ENCODE results near the gene AOPEP. TPM values are rescaled to one million over a fixed set of nuclear protein-coding genes. Genes with fewer than 3 reads are reported as not detected.

AOPEP gene
- total and polyA plus RNA-seq, 9 of the 15 experiments (the other 6 are each of a cell fraction or from before 2014, with no cell fraction given) = 4.5 to 19.3 (median 13.5) TPM

DNA sequence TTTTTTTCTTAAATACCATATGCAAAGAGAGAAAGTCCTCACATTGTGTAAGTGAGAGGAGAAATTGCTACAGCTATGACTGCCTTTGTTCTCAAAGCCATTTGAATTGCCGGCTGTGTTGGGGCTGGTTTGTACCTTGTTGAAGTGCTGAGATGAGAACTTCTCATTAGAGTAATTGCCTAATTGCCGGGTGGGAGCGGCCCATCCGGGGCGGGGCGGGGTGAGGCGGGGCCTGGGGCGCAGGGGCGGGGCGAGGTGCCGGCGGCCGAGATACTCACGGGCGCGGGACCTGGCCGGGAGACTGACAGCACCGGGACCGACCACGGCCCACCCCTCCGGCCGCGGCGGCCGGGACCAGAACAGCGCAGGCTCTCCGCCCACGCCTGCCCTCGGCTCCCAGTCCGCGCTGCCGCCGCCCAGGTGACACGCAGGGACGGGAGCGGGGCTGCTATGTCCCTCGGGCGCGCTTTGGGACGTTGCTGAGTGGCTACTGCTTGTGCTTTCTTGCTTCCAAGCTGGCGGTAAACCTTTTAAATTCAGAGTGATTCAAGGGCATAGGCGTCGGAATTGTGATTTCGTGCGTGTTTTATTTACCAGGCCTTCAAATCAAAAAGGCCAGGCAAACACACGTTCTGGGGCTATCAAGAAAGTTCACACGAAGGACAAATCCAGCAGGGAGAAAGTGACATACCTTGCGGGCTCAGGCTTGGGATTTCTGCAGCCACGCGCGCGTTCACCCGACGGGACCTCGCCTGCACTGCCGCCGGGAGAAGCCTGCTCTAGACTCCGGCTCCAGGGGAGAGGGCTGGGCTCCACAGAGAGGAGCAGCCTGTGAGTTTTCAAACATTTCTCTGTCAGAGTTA, 322.0 kb downstream of the AOPEP start (continued):
- no peak for TF ChIP-seq SETDB1 (IDR thresholded peaks at IDR 0.05; ENCODE audit: low read length)
- TF ChIP-seq, protein P1, sequence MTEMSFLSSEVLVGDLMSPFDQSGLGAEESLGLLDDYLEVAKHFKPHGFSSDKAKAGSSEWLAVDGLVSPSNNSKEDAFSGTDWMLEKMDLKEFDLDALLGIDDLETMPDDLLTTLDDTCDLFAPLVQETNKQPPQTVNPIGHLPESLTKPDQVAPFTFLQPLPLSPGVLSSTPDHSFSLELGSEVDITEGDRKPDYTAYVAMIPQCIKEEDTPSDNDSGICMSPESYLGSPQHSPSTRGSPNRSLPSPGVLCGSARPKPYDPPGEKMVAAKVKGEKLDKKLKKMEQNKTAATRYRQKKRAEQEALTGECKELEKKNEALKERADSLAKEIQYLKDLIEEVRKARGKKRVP (CRISPR knock-in tag; IDR thresholded peaks at IDR 0.05) = no peak
- TF ChIP-seq NFYB (IDR thresholded peaks at IDR 0.05; ENCODE audit: extremely low read depth, insufficient read length) = no peak
- TF ChIP-seq GATAD2A (IDR thresholded peaks at IDR 0.05) = no peak
- no peak for TF ChIP-seq ZNF146 (CRISPR knock-in tag; IDR thresholded peaks at IDR 0.05; ENCODE audit: unreplicated experiment)
- TF ChIP-seq, protein P2, sequence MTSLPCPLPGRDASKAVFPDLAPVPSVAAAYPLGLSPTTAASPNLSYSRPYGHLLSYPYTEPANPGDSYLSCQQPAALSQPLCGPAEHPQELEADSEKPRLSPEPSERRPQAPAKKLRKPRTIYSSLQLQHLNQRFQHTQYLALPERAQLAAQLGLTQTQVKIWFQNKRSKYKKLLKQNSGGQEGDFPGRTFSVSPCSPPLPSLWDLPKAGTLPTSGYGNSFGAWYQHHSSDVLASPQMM (CRISPR knock-in tag; IDR thresholded peaks at IDR 0.05) = no peak
- TF ChIP-seq, protein P3, sequence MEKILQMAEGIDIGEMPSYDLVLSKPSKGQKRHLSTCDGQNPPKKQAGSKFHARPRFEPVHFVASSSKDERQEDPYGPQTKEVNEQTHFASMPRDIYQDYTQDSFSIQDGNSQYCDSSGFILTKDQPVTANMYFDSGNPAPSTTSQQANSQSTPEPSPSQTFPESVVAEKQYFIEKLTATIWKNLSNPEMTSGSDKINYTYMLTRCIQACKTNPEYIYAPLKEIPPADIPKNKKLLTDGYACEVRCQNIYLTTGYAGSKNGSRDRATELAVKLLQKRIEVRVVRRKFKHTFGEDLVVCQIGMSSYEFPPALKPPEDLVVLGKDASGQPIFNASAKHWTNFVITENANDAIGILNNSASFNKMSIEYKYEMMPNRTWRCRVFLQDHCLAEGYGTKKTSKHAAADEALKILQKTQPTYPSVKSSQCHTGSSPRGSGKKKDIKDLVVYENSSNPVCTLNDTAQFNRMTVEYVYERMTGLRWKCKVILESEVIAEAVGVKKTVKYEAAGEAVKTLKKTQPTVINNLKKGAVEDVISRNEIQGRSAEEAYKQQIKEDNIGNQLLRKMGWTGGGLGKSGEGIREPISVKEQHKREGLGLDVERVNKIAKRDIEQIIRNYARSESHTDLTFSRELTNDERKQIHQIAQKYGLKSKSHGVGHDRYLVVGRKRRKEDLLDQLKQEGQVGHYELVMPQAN (IDR thresholded peaks at IDR 0.05; ENCODE audit: borderline replicate concordance) = no peak
- peak in 1 of 3 experiments; percentile 17 for TF ChIP-seq YY1 (IDR thresholded peaks at IDR 0.05; ENCODE audit: borderline replicate concordance in 1 of 3, control insufficient read depth in 1 of 3, extremely low read depth in 1 of 3, insufficient read depth in 3 of 3, insufficient read length in 1 of 3, insufficient replicate concordance in 2 of 3, low read depth in 1 of 3, low read length in 2 of 3)
- TF ChIP-seq ZEB2 (IDR thresholded peaks at IDR 0.05) = no peak
- TF ChIP-seq, protein P4, sequence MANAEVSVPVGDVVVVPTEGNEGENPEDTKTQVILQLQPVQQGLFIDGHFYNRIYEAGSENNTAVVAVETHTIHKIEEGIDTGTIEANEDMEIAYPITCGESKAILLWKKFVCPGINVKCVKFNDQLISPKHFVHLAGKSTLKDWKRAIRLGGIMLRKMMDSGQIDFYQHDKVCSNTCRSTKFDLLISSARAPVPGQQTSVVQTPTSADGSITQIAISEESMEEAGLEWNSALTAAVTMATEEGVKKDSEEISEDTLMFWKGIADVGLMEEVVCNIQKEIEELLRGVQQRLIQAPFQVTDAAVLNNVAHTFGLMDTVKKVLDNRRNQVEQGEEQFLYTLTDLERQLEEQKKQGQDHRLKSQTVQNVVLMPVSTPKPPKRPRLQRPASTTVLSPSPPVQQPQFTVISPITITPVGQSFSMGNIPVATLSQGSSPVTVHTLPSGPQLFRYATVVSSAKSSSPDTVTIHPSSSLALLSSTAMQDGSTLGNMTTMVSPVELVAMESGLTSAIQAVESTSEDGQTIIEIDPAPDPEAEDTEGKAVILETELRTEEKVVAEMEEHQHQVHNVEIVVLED (CRISPR knock-in tag; IDR thresholded peaks at IDR 0.05) = no peak
- TF ChIP-seq, protein P5, sequence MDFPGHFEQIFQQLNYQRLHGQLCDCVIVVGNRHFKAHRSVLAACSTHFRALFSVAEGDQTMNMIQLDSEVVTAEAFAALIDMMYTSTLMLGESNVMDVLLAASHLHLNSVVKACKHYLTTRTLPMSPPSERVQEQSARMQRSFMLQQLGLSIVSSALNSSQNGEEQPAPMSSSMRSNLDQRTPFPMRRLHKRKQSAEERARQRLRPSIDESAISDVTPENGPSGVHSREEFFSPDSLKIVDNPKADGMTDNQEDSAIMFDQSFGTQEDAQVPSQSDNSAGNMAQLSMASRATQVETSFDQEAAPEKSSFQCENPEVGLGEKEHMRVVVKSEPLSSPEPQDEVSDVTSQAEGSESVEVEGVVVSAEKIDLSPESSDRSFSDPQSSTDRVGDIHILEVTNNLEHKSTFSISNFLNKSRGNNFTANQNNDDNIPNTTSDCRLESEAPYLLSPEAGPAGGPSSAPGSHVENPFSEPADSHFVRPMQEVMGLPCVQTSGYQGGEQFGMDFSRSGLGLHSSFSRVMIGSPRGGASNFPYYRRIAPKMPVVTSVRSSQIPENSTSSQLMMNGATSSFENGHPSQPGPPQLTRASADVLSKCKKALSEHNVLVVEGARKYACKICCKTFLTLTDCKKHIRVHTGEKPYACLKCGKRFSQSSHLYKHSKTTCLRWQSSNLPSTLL (IDR thresholded peaks at IDR 0.05) = no peak
- TF ChIP-seq, protein P6, sequence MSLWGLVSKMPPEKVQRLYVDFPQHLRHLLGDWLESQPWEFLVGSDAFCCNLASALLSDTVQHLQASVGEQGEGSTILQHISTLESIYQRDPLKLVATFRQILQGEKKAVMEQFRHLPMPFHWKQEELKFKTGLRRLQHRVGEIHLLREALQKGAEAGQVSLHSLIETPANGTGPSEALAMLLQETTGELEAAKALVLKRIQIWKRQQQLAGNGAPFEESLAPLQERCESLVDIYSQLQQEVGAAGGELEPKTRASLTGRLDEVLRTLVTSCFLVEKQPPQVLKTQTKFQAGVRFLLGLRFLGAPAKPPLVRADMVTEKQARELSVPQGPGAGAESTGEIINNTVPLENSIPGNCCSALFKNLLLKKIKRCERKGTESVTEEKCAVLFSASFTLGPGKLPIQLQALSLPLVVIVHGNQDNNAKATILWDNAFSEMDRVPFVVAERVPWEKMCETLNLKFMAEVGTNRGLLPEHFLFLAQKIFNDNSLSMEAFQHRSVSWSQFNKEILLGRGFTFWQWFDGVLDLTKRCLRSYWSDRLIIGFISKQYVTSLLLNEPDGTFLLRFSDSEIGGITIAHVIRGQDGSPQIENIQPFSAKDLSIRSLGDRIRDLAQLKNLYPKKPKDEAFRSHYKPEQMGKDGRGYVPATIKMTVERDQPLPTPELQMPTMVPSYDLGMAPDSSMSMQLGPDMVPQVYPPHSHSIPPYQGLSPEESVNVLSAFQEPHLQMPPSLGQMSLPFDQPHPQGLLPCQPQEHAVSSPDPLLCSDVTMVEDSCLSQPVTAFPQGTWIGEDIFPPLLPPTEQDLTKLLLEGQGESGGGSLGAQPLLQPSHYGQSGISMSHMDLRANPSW (CRISPR knock-in tag; IDR thresholded peaks at IDR 0.05) = no peak
- TF ChIP-seq CBX1 (IDR thresholded peaks at IDR 0.05; ENCODE audit: low read depth) = no peak
- TF ChIP-seq ZFP30 (CRISPR knock-in tag; IDR thresholded peaks at IDR 0.05; ENCODE audit: borderline replicate concordance) = no peak

All from K562 (cell line).